Testis (tissue), 3 donors: ENCODE data around the gene UEVLD. TPM values are rescaled to one million over a fixed set of nuclear protein-coding genes. Genes with fewer than 3 reads are reported as not detected.

Experiments used
- DNase-seq: peaks from one replicate; pipeline ENCODE4 v3.0.0-alpha.2; 2019
- H3K27ac ChIP-seq, 2 donors: fragments of 200-600 bp; sonication (generic); one replicate each; pipeline ENCODE4 v1.5.1; 2019
- H3K27me3 ChIP-seq: fragments of 200-600 bp; sonication (generic); one replicate; pipeline ENCODE4 v1.5.1; 2019
- H3K36me3 ChIP-seq: fragments of 200-600 bp; sonication (generic); one replicate; pipeline ENCODE4 v1.5.1; 2017; ENCODE audit warnings: low read depth; ENCODE audit errors: missing control alignments
- H3K4me1 ChIP-seq: fragments of 200-600 bp; sonication (generic); one replicate; pipeline ENCODE4 v1.5.1; 2019
- H3K4me3 ChIP-seq, 2 donors: fragments of 200-600 bp; sonication (generic); one replicate each; pipeline ENCODE4 v1.5.1; 2017 to 2019
- H3K9me3 ChIP-seq: fragments of 200-600 bp; sonication (generic); one replicate; pipeline ENCODE4 v1.5.1; 2017
- CTCF ChIP-seq, 3 experiments: fragments of 450-650 bp in 2 of 3; fragments of 200-600 bp in 1 of 3; sonication (generic) in 1 of 3; IDR thresholded peaks; one replicate each; pipeline ENCODE4 v1.5.1; 2016 to 2019; ENCODE audit warnings: antibody characterized with exemption in 3 of 3, mild to moderate bottlenecking in 2 of 3, moderate library complexity in 1 of 3
- POLR2A ChIP-seq: fragments of 450-650 bp; IDR thresholded peaks from one replicate; pipeline ENCODE4 v1.6.1; 2017; ENCODE audit warnings: antibody characterized with exemption, mild to moderate bottlenecking, moderate library complexity
- WGBS, 2 donors: methylation state at CpG; one replicate each; pipeline ENCODE4 v1.1.5; 2018; 5-methylcytosine and 5-hydroxymethylcytosine counted together
- intact Hi-C: fragments of 100-400 bp; cut with DNase I; formaldehyde crosslinking; loops from one replicate; pipeline ENCODE4 v1.15.1; 2023; ENCODE audit warnings: low total_unique reads
- polyA plus RNA-seq: library from polyadenylated mRNA; stranded (reverse); fragments of 350-450 nt; fragmentation: Illumina TruSeq; extraction: RNeasy Lipid Tissue Mini Kit (QIAGEN cat#74804); gene quantifications from one replicate; pipeline ENCODE4 v1.2.3, GENCODE V29; 2014; ENCODE audit warnings: low read depth, low replicate concordance; ENCODE audit not compliant: insufficient read depth
- total RNA-seq, 2 donors: library from RNA; depleted of rRNA; stranded (reverse); fragments of >200 nt; gene quantifications; one replicate each; pipeline ENCODE4 v1.2.3, GENCODE V29; 2016

Gene UEVLD
- total and polyA plus RNA-seq, 3 donors from 2014 or later: 15.1 to 25.7 (median 21.9) TPM

GRCh38 chr11:18495271-18495670 is 93.3 kb downstream of the UEVLD start:
- H3K9me3 ChIP-seq: no peaks in the 10 kb centered on the region
- intact Hi-C loops: no loop called here
- no peaks in the 10 kb centered on the region for H3K36me3 ChIP-seq
- TF ChIP-seq CTCF (IDR thresholded peaks at IDR 0.05) (no peak), POLR2A (no peak)
- H3K27me3 ChIP-seq: no peaks in the 10 kb centered on the region
- no peaks in the 10 kb centered on the region for H3K4me1 ChIP-seq
- no peak overlapping the region for H3K4me3 ChIP-seq
- H3K27ac ChIP-seq: no peak overlapping the region
- DNase-seq: no peak

- DNase-seq: no peak
- H3K27me3 ChIP-seq: no peaks in the 10 kb centered on the region
- intact Hi-C loops: no loop called here
- H3K9me3 ChIP-seq: no peaks in the 10 kb centered on the region
- no peak overlapping the region for H3K4me3 ChIP-seq
- TF ChIP-seq POLR2A (no peak), CTCF (IDR thresholded peaks at IDR 0.05) (no peak)
- no peak overlapping the region for H3K27ac ChIP-seq
- 92% methylated on average over 4 of the region's 4 CpGs for WGBS, 2 donors
- no peaks in the 10 kb centered on the region for H3K4me1 ChIP-seq
- no peaks in the 10 kb centered on the region for H3K36me3 ChIP-seq
Measured at GRCh38 chr11:18493310-18493709, 95.2 kb downstream of the UEVLD start.

- Histone ChIP-seq H3K9me3 (no peaks in the 10 kb centered on the region), H3K36me3 (no peaks in the 10 kb centered on the region), H3K27me3 (no peaks in the 10 kb centered on the region), H3K4me3 (no peak overlapping the region), H3K27ac (no peak overlapping the region), H3K4me1 (no peaks in the 10 kb centered on the region)
- no peak for TF ChIP-seq CTCF (IDR thresholded peaks at IDR 0.05)
- no peak for TF ChIP-seq POLR2A
- intact Hi-C loops: no loop called here
- DNase-seq: no peak
Measured at GRCh38 chr11:18492888-18493287, 95.6 kb downstream of the UEVLD start.

- Histone ChIP-seq H3K36me3 (no peaks in the 10 kb centered on the region), H3K27me3 (no peaks in the 10 kb centered on the region), H3K27ac (no peak overlapping the region), H3K4me3 (no peak overlapping the region), H3K4me1 (no peaks in the 10 kb centered on the region), H3K9me3 (no peaks in the 10 kb centered on the region)
- no peak for TF ChIP-seq POLR2A
- TF ChIP-seq CTCF (IDR thresholded peaks at IDR 0.05): no peak
- intact Hi-C loops: no loop called here
- DNase-seq: no peak
- WGBS, 2 donors: 89 to 96% methylated on average over 2 of the region's 2 CpGs
Measured at GRCh38 chr11:18491924-18492323, 96.6 kb downstream of the UEVLD start.

- DNase-seq: no peak
- TF ChIP-seq POLR2A (no peak), CTCF (IDR thresholded peaks at IDR 0.05) (no peak)
- H3K9me3 ChIP-seq: no peaks in the 10 kb centered on the region
- no peaks in the 10 kb centered on the region for H3K36me3 ChIP-seq
- no peaks in the 10 kb centered on the region for H3K4me1 ChIP-seq
- intact Hi-C loops: no loop called here
- no peak overlapping the region for H3K27ac ChIP-seq
- WGBS, 2 donors: 84 to 90% methylated on average over 15 of the region's 15 CpGs
- no peak overlapping the region for H3K4me3 ChIP-seq
- no peaks in the 10 kb centered on the region for H3K27me3 ChIP-seq
Measured at GRCh38 chr11:18490736-18491485, 97.6 kb downstream of the UEVLD start.
